Measurements from ENCODE around the gene TBX15. TPM values are rescaled to one million over a fixed set of nuclear protein-coding genes. Genes with fewer than 3 reads are reported as not detected.

Gene TBX15
- total and polyA plus RNA-seq, 11 donors = 0.19 to 1.8 (median 0.63) TPM

GRCh38 chr1:118925651-118926050 lies 62.5 kb downstream of the TBX15 start:
- Histone ChIP-seq H3K4me3 (no peak overlapping the region), H3K36me3 (no peaks in the 10 kb centered on the region), H3K4me1 (no peaks in the 10 kb centered on the region), H3K27ac (no peak overlapping the region), H3K27me3 (no peaks in the 10 kb centered on the region), H3K9me3 (no peaks in the 10 kb centered on the region)
- ATAC-seq = no peak
- TF ChIP-seq CTCF (IDR thresholded peaks at IDR 0.05) (no peak), POLR2A (IDR thresholded peaks at IDR 0.05) (no peak)
- 33 to 50% (median 47%) methylated on average over 2 of the region's 2 CpGs for WGBS, 4 donors
- no peak for DNase-seq
- intact Hi-C loops (cut with DNase I) = no loop called here

DNA sequence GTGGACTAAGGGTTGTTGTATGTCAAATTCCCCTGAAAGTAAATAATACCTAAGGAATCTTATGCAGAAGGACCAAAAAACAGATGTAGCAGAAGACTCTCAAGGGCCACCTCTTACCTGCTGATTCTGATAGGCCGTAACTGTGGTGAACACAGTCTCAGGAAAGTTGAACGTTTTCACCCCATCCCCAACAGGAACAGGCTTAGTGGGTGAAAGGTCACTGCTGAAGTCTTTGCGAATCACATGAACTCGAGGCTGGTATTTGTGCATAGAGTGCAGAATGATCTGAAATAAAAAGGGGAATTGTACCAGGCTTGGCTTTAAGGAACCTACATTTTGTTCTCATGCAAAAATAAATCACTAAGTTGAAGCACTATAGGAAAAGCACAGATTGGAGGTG lies 64.8 kb downstream of the TBX15 start:
- intact Hi-C loops (cut with DNase I) = loop anchor here in 1 of 10 donors (5.0 kb wide), 1 partner anchor 164 kb away; no protein-coding TSS in a partner anchor
- WGBS, 4 donors = 49 to 58% (median 54%) methylated on average over 4 of the region's 4 CpGs
- no peaks in the 10 kb centered on the region for H3K36me3 ChIP-seq

GRCh38 chr1:118921994-118922393 lies 66.1 kb downstream of the TBX15 start:
- DNase-seq = no peak
- Histone ChIP-seq H3K36me3 (no peaks in the 10 kb centered on the region), H3K4me1 (no peaks in the 10 kb centered on the region), H3K9me3 (no peaks in the 10 kb centered on the region), H3K27me3 (no peaks in the 10 kb centered on the region), H3K27ac (no peak overlapping the region), H3K4me3 (no peak overlapping the region)
- no peak for TF ChIP-seq CTCF (IDR thresholded peaks at IDR 0.05)
- TF ChIP-seq POLR2A (IDR thresholded peaks at IDR 0.05) = no peak
- intact Hi-C loops (cut with DNase I) = loop anchor here in 1 of 10 donors (5.0 kb wide), 1 partner anchor 165 kb away; no protein-coding TSS in a partner anchor
- WGBS, 4 donors = 66 to 83% (median 76%) methylated on average over 5 of the region's 5 CpGs
- no peak for ATAC-seq

More for the DNA sequence above, 64.8 kb downstream of the TBX15 start:
- Histone ChIP-seq H3K4me3 (no peak overlapping the region), H3K9me3 (no peaks in the 10 kb centered on the region), H3K27me3 (no peaks in the 10 kb centered on the region), H3K27ac (no peak overlapping the region), H3K4me1 (no peaks in the 10 kb centered on the region)
- ATAC-seq (no peak), DNase-seq (no peak)
- no peak for TF ChIP-seq POLR2A (IDR thresholded peaks at IDR 0.05)
- TF ChIP-seq CTCF (IDR thresholded peaks at IDR 0.05) = no peak

DNA sequence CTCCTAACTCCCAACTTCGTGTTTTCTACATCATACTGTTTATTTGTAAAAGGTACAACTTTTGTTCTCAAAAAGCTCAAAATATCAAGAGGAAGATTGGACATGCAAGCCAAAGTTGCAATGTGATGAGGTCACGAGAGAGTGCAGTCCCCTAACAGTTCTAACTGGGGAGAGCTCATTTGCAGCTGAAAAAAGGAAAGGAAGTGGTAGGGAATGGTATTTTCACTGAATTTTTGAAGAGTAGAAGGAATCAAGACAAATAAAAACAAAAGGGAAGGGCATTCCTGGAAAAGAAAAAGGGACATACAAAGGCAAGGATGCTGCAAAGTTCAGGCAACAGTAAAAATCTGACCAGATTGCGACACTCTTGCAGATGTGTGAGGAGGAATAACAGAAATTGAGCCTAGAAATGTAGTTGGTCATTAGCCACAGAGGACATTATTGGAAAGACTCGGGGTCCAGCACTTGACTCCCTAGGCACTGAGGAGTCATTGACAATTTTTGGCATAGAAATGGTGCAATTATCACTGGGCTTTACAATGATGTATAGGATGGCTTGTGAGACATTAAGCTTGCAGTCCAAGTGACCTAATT lies 67.9 kb downstream of the TBX15 start:
- 55 to 70% (median 65%) methylated on average over 4 of the region's 4 CpGs for WGBS, 4 donors
- no peak overlapping the region for H3K4me3 ChIP-seq
- ATAC-seq (no peak), DNase-seq (no peak)
- no peak for TF ChIP-seq CTCF (IDR thresholded peaks at IDR 0.05)
- TF ChIP-seq POLR2A (IDR thresholded peaks at IDR 0.05) = no peak
- H3K9me3 ChIP-seq = no peaks in the 10 kb centered on the region
- intact Hi-C loops (cut with DNase I) = loop anchor here in 1 of 10 donors (5.0 kb wide), 1 partner anchor 167 kb away; no protein-coding TSS in a partner anchor
- H3K27me3 ChIP-seq = no peaks in the 10 kb centered on the region
- H3K4me1 ChIP-seq = no peaks in the 10 kb centered on the region
- H3K27ac ChIP-seq = no peak overlapping the region
- no peaks in the 10 kb centered on the region for H3K36me3 ChIP-seq
